ENCODE data around the gene PAQR4.

PAQR4 gene

DNA sequence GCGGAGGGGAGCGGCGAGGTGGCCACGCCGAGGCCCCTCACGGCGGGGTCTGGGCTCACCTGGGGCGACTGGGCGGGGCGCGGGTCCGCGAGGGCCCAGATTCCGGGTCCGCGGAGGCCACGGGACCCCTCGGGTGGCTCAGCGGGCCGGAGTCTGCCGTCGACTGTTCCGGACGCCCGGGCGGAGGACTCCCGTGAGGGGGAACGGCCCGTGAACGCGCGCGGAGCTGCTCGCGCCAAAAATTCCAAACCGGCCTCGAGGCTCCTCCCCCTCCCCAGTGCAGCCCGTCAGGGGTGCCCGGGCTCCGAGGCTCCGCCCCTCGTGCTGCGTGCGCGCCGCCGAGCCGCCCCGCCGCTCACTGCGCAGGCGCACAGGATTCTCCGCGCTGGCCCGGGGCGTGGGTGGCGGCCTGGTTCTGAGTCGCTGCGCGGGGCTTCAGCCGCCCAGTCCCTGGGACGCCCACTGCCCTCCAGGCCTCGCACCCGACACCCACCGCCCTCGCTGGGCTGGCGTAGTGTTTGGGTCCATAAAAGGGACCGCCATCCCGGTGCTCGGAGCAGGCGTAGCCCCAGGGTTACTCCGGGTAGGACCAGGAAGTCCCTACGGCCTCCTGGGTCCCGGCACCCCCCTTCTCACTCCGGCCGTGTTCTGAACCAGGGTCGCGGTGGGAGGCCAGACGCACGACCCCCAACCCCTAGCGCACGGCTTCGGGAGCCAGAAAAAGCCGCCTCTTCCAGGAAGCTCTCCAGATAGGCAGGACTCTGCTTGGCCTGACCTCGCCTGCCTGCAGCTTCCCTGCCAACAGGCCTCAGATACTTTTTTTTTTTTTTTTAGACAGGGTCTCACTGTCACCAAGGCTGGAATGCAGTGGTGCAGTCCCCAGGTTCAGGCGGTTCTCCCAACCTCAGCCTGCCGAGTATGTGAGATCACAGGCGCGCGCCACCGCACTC lies 11.4 kb downstream of the PAQR4 start, which contains the start of gene PKMYT1:
PKMYT1 (minus strand) TSS at position 220 of the 950 bp plus-strand sequence. CDS start 789 bp downstream, outside the sequence.
- peaks cover 4 to 12% of the 10 kb centered on the region in 2 donors for H3K4me1 ChIP-seq (ENCODE audit: control insufficient read depth in 1 of 2, insufficient read depth in 2 of 2, low read length in 2 of 2)
- peak within 1 kb of the TSS; percentile 83 to 93 for H3K4me3 ChIP-seq (ENCODE audit: low read depth in 1 of 2, low read length in 2 of 2)
- H3K36me3 ChIP-seq (ENCODE audit: control insufficient read depth in 1 of 2, insufficient read depth in 2 of 2, low read length in 2 of 2) = peaks cover 0 to 2% of the 10 kb centered on the region in 2 donors
- H3K27me3 ChIP-seq (ENCODE audit: control insufficient read depth in 1 of 2, insufficient read depth in 2 of 2, low read length in 2 of 2) = no peaks in the 10 kb centered on the region
- no peaks in the 10 kb centered on the region for H3K9me3 ChIP-seq (ENCODE audit: control insufficient read depth in 1 of 2, low read length in 2 of 2)
- H3K27ac ChIP-seq (ENCODE audit: low read depth, low read length) = peak within 1 kb of the TSS; percentile 78
- peak within 1 kb of the TSS; percentile 93 to 97 for H3K9ac ChIP-seq (ENCODE audit: low read depth in 1 of 2, low read length in 2 of 2)

DNA sequence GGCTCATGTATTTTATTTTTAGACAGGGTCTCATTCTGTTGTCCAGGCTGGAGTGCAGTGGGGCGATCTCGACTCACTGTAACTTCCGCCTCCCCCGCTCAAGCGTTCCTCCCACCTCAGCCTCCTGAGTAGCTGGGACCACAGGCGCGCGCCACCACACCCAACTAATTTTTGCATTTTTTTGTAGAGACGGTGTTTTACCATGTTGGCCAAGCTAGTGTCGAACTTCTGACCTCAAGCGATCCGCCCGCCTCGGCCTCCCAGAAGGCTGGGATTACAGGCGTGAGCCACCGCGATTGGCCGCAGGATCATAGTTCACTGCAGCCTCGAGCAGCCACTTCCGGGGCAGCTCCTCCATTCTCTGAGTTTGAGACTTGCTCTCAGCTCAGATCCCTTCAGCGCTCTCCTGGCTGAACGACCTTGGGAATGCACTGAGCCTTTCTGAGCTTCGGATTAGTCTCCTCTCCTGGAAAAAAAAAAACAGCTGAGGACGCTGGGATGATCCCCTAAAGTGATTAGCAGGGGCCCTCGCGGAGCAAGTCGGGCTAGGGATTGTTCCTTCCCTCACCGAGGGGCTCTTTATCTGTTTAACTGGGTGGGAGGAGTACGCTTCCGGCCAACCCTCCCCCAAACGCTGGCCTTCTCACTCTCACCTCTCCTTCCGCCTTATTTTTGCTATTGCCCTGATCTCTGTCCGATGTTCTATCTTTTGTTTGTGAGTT lies 12.2 kb downstream of the PAQR4 start:
- no peaks in the 10 kb centered on the region for H3K36me3 ChIP-seq (ENCODE audit: control insufficient read depth in 1 of 2, insufficient read depth in 2 of 2, low read length in 2 of 2)
- peak overlapping the region; percentile 93 to 97 for H3K9ac ChIP-seq (ENCODE audit: low read depth in 1 of 2, low read length in 2 of 2)
- peak overlapping the region; percentile 83 to 93 for H3K4me3 ChIP-seq (ENCODE audit: low read depth in 1 of 2, low read length in 2 of 2)
- no peak overlapping the region for H3K27ac ChIP-seq (ENCODE audit: low read depth, low read length)
- peaks cover 4 to 12% of the 10 kb centered on the region in 2 donors for H3K4me1 ChIP-seq (ENCODE audit: control insufficient read depth in 1 of 2, insufficient read depth in 2 of 2, low read length in 2 of 2)
- H3K9me3 ChIP-seq (ENCODE audit: control insufficient read depth in 1 of 2, low read length in 2 of 2) = no peaks in the 10 kb centered on the region
- no peaks in the 10 kb centered on the region for H3K27me3 ChIP-seq (ENCODE audit: control insufficient read depth in 1 of 2, insufficient read depth in 2 of 2, low read length in 2 of 2)

DNA sequence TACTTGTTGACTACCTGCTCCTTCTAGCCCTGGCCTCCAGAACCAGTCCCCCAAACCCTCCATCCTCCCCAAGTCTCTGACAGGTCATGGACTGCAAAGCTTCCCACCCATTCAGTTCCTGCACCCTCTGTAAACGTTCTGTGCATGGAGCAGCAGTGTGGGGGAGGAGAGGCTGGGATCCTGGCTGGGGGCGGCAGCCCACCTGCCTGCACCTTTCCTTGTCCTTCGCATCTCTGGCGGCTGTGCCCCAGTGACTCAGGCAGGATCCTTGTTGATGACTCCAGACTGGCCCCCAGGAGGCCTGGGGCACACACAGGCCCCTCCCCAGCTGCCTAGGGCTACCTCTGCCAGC lies 12.7 kb downstream of the PAQR4 start:
- peaks cover 4 to 12% of the 10 kb centered on the region in 2 donors for H3K4me1 ChIP-seq (ENCODE audit: control insufficient read depth in 1 of 2, insufficient read depth in 2 of 2, low read length in 2 of 2)

DNA sequence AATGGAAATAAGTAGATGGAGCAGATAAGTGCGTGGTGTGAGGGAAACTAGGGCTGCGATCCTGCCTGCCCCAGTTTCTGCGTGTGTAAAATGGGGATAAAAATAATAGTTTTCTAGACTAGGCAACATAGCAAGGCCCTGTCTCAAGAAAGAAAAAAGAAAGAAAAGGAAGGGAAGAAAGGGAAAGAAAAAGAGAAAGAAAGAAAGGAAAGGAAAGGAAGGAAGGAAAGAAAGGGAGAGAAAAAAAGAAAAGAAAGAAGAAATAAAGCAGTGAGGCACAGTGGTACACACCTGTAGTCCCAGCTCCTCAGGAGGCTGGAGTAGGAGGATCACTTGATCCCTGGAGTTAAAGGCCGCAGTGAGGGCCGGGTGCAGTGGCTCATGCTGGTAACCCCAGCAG lies 13.3 kb downstream of the PAQR4 start:
- Histone ChIP-seq H3K9ac (ENCODE audit: low read depth in 1 of 2, low read length in 2 of 2) (no peak overlapping the region), H3K4me1 (ENCODE audit: control insufficient read depth in 1 of 2, insufficient read depth in 2 of 2, low read length in 2 of 2) (peaks cover 4 to 12% of the 10 kb centered on the region in 2 donors), H3K9me3 (ENCODE audit: control insufficient read depth in 1 of 2, low read length in 2 of 2) (no peaks in the 10 kb centered on the region), H3K36me3 (ENCODE audit: control insufficient read depth in 1 of 2, insufficient read depth in 2 of 2, low read length in 2 of 2) (no peaks in the 10 kb centered on the region), H3K27ac (ENCODE audit: low read depth, low read length) (no peak overlapping the region), H3K4me3 (ENCODE audit: low read depth in 1 of 2, low read length in 2 of 2) (no peak overlapping the region), H3K27me3 (ENCODE audit: control insufficient read depth in 1 of 2, insufficient read depth in 2 of 2, low read length in 2 of 2) (no peaks in the 10 kb centered on the region)

More for the DNA sequence above, 12.7 kb downstream of the PAQR4 start:
- Histone ChIP-seq H3K9ac (ENCODE audit: low read depth in 1 of 2, low read length in 2 of 2) (no peak overlapping the region), H3K9me3 (ENCODE audit: control insufficient read depth in 1 of 2, low read length in 2 of 2) (no peaks in the 10 kb centered on the region), H3K36me3 (ENCODE audit: control insufficient read depth in 1 of 2, insufficient read depth in 2 of 2, low read length in 2 of 2) (no peaks in the 10 kb centered on the region), H3K4me3 (ENCODE audit: low read depth in 1 of 2, low read length in 2 of 2) (no peak overlapping the region), H3K27ac (ENCODE audit: low read depth, low read length) (no peak overlapping the region), H3K27me3 (ENCODE audit: control insufficient read depth in 1 of 2, insufficient read depth in 2 of 2, low read length in 2 of 2) (no peaks in the 10 kb centered on the region)

DNA sequence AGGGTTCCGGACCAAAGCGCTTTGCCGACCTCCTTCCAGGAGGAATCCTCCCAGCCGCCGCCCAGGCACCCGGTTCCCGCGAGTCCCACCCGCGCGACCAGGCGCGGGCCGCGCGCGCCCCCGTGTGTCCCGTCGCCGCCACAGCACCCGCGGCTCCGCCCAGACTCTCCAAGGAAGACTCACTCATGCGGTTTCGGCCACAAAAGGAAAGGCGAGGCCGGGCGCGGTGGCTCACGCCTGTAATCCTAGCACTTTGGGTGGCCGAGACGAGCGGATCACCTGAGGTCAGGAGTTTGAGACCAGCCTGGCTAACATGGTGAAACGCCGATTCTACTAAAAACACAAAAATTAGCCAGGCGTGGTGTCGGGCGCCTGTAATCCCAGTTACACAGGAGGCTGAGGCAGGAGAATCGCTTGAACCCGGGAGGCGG lies 14.6 kb downstream of the PAQR4 start:
- no peaks in the 10 kb centered on the region for H3K9me3 ChIP-seq (ENCODE audit: control insufficient read depth in 1 of 2, low read length in 2 of 2)
- no peaks in the 10 kb centered on the region for H3K36me3 ChIP-seq (ENCODE audit: control insufficient read depth in 1 of 2, insufficient read depth in 2 of 2, low read length in 2 of 2)
- H3K27me3 ChIP-seq (ENCODE audit: control insufficient read depth in 1 of 2, insufficient read depth in 2 of 2, low read length in 2 of 2) = no peaks in the 10 kb centered on the region
- no peak overlapping the region for H3K4me3 ChIP-seq (ENCODE audit: low read depth in 1 of 2, low read length in 2 of 2)
- H3K4me1 ChIP-seq (ENCODE audit: control insufficient read depth in 1 of 2, insufficient read depth in 2 of 2, low read length in 2 of 2) = peaks cover 4 to 12% of the 10 kb centered on the region in 2 donors
- H3K9ac ChIP-seq (ENCODE audit: low read depth in 1 of 2, low read length in 2 of 2) = no peak overlapping the region
- H3K27ac ChIP-seq (ENCODE audit: low read depth, low read length) = no peak overlapping the region

DNA sequence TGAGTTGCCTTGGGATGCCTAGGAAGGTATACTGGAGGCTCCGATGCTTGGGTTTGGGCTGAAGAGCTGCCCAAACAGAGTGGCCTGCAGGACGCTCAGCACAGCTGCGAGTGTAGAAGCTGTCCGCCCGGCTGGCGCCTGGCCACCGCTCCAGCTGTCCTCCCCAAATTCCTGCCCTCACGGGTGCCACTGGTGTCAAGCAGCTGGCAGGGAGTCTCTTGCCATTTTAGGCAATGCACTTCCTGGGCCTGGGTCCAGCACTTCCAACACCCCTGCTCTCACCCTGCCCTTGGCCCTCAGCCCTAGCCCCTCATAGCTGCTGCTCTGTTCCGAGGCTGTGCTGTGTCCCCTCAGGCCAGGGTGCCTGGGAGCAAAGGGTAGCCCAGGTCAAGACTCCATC lies 16.3 kb downstream of the PAQR4 start:
- H3K36me3 ChIP-seq (ENCODE audit: control insufficient read depth in 1 of 2, insufficient read depth in 2 of 2, low read length in 2 of 2) = no peaks in the 10 kb centered on the region
- H3K4me1 ChIP-seq (ENCODE audit: control insufficient read depth in 1 of 2, insufficient read depth in 2 of 2, low read length in 2 of 2) = peaks cover 4 to 12% of the 10 kb centered on the region in 2 donors
- H3K27me3 ChIP-seq (ENCODE audit: control insufficient read depth in 1 of 2, insufficient read depth in 2 of 2, low read length in 2 of 2) = no peaks in the 10 kb centered on the region
- no peak overlapping the region for H3K4me3 ChIP-seq (ENCODE audit: low read depth in 1 of 2, low read length in 2 of 2)
- no peak overlapping the region for H3K9ac ChIP-seq (ENCODE audit: low read depth in 1 of 2, low read length in 2 of 2)
- H3K27ac ChIP-seq (ENCODE audit: low read depth, low read length) = no peak overlapping the region
- no peaks in the 10 kb centered on the region for H3K9me3 ChIP-seq (ENCODE audit: control insufficient read depth in 1 of 2, low read length in 2 of 2)

DNA sequence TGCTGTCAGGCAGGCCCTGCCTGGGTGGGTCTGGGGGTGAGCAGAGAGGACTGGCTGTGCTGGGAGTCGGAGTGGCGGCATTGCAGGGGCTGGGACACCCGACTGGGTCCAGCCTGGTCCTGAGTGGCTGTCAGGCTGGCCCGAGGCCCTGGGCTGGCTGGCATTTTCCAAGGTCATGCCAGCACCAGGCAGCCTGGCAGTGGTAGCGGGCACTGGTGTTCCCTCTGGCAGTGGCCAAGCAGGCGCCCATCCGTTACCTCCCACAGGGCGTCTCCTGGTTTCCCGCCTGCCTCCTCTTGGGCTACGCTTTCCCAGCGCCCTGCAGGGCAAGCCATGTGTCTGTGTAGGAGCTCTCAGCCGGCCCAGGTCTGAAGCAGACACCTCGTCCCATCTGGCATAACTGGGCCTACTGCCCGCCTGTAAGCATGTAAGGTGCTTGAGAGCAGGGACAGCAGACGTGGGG lies 16.8 kb downstream of the PAQR4 start:
- H3K4me1 ChIP-seq (ENCODE audit: control insufficient read depth in 1 of 2, insufficient read depth in 2 of 2, low read length in 2 of 2) = peaks cover 2 to 9% of the 10 kb centered on the region in 2 donors
- H3K27ac ChIP-seq (ENCODE audit: low read depth, low read length) = no peak overlapping the region
- no peak overlapping the region for H3K9ac ChIP-seq (ENCODE audit: low read depth in 1 of 2, low read length in 2 of 2)
- no peaks in the 10 kb centered on the region for H3K36me3 ChIP-seq (ENCODE audit: control insufficient read depth in 1 of 2, insufficient read depth in 2 of 2, low read length in 2 of 2)
- no peak overlapping the region for H3K4me3 ChIP-seq (ENCODE audit: low read depth in 1 of 2, low read length in 2 of 2)
- no peaks in the 10 kb centered on the region for H3K27me3 ChIP-seq (ENCODE audit: control insufficient read depth in 1 of 2, insufficient read depth in 2 of 2, low read length in 2 of 2)
- no peaks in the 10 kb centered on the region for H3K9me3 ChIP-seq (ENCODE audit: control insufficient read depth in 1 of 2, low read length in 2 of 2)

DNA sequence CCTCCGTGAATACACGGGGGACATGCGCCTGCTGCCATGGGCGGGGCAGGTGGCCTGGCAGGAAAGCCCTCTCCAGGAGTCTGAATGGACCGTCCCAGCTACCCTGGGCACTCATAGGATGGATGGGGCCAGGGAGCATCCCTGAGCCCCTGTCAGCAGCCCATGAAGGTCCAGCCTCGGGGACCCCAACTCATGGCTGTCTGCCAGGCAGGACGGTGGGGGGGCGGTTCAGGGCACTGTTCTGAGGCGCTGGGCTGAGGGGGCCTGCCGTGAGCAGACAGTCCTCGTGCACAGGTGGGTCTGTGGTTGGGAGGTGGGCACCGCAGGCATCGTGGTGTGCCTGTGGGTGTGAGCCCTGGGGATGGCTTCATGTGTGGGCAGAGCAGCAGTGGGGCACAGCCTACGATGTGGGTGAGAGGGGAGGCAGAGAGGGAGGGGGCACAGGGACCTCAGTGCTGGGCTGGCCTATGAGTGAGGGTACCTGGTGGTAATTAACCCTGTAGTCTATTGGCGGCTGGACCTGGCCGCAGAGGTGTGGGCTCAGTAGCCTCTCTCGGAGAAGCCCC lies 17.6 kb downstream of the PAQR4 start:
- Histone ChIP-seq H3K36me3 (ENCODE audit: control insufficient read depth in 1 of 2, insufficient read depth in 2 of 2, low read length in 2 of 2) (no peaks in the 10 kb centered on the region), H3K27ac (ENCODE audit: low read depth, low read length) (no peak overlapping the region), H3K4me1 (ENCODE audit: control insufficient read depth in 1 of 2, insufficient read depth in 2 of 2, low read length in 2 of 2) (peaks cover 0 to 4% of the 10 kb centered on the region in 2 donors), H3K4me3 (ENCODE audit: low read depth in 1 of 2, low read length in 2 of 2) (no peak overlapping the region), H3K27me3 (ENCODE audit: control insufficient read depth in 1 of 2, insufficient read depth in 2 of 2, low read length in 2 of 2) (no peaks in the 10 kb centered on the region), H3K9ac (ENCODE audit: low read depth in 1 of 2, low read length in 2 of 2) (no peak overlapping the region), H3K9me3 (ENCODE audit: control insufficient read depth in 1 of 2, low read length in 2 of 2) (no peaks in the 10 kb centered on the region)

DNA sequence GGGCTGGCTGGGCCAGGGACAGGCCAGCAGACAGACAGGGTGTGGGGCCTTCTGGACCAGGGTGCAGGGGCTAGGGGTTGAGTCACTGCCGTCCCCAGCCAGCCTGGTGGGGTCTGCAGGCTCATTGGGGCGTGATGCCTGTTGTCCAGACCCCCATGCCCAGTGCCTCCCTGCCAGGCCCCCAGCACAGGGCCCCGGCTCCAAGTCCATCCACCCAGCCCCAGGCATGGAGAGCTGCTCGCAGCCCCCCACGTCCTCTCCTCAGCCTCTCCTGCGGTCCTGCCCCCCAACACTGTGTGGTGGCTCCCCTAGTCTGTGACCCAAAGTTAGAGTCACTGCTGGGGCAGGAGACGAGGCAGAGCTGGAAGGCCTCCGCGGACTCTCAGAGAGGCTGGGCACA lies 18.1 kb downstream of the PAQR4 start:
- H3K4me1 ChIP-seq (ENCODE audit: control insufficient read depth in 1 of 2, insufficient read depth in 2 of 2, low read length in 2 of 2) = peaks cover 0 to 4% of the 10 kb centered on the region in 2 donors
- H3K27ac ChIP-seq (ENCODE audit: low read depth, low read length) = no peak overlapping the region
- no peaks in the 10 kb centered on the region for H3K27me3 ChIP-seq (ENCODE audit: control insufficient read depth in 1 of 2, insufficient read depth in 2 of 2, low read length in 2 of 2)
- no peak overlapping the region for H3K4me3 ChIP-seq (ENCODE audit: low read depth in 1 of 2, low read length in 2 of 2)
- no peaks in the 10 kb centered on the region for H3K9me3 ChIP-seq (ENCODE audit: control insufficient read depth in 1 of 2, low read length in 2 of 2)
- H3K9ac ChIP-seq (ENCODE audit: low read depth in 1 of 2, low read length in 2 of 2) = no peak overlapping the region
- no peaks in the 10 kb centered on the region for H3K36me3 ChIP-seq (ENCODE audit: control insufficient read depth in 1 of 2, insufficient read depth in 2 of 2, low read length in 2 of 2)

DNA sequence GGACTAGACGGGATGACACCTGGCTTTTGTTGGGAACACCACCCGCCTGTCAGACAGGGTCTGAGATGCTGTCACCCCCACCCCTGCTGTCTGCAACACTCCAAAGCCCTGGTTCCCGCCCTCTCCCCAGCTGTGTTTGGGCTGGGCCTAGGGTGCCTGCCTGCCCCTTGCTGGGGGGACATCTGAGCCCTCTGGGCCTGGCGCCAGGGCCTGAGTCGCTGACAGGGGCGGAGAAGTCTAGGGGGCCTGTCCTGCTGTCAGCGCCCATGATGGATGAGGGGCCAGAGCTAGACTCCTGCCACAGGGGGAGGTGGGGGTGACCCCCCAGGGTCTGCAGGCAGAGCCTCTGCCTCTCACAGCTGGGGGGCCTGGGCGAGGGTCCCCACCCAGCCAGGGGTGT lies 18.7 kb downstream of the PAQR4 start:
- no peaks in the 10 kb centered on the region for H3K9me3 ChIP-seq (ENCODE audit: control insufficient read depth in 1 of 2, low read length in 2 of 2)
- no peaks in the 10 kb centered on the region for H3K27me3 ChIP-seq (ENCODE audit: control insufficient read depth in 1 of 2, insufficient read depth in 2 of 2, low read length in 2 of 2)
- H3K27ac ChIP-seq (ENCODE audit: low read depth, low read length) = no peak overlapping the region
- no peaks in the 10 kb centered on the region for H3K36me3 ChIP-seq (ENCODE audit: control insufficient read depth in 1 of 2, insufficient read depth in 2 of 2, low read length in 2 of 2)
- peaks cover 0 to 4% of the 10 kb centered on the region in 2 donors for H3K4me1 ChIP-seq (ENCODE audit: control insufficient read depth in 1 of 2, insufficient read depth in 2 of 2, low read length in 2 of 2)
- H3K4me3 ChIP-seq (ENCODE audit: low read depth in 1 of 2, low read length in 2 of 2) = no peak overlapping the region
- H3K9ac ChIP-seq (ENCODE audit: low read depth in 1 of 2, low read length in 2 of 2) = no peak overlapping the region
